ENCODE measurements around the gene KCNG1. TPM values are rescaled to one million over a fixed set of nuclear protein-coding genes. Genes with fewer than 3 reads are reported as not detected.

KCNG1 gene
- polyA plus RNA-seq, 2 donors, result 7.6 to 15.3 TPM

GRCh38 chr20:50995506-50995905 is 27.4 kb downstream of the KCNG1 start:
- Histone ChIP-seq H3K4me1 (ENCODE audit: control insufficient read depth in 2 of 2, insufficient read depth in 2 of 2, low read length in 1 of 2) (peaks cover 0 to 3% of the 10 kb centered on the region in 2 donors), H3K27me3 (ENCODE audit: control insufficient read depth in 1 of 2, insufficient read depth in 2 of 2, low read length in 2 of 2) (no peaks in the 10 kb centered on the region), H3K4me3 (ENCODE audit: low read depth in 1 of 2, low read length in 2 of 2) (no peak overlapping the region), H3K36me3 (ENCODE audit: control insufficient read depth in 2 of 2, insufficient read depth in 2 of 2, low read length in 1 of 2) (no peaks in the 10 kb centered on the region), H3K27ac (ENCODE audit: low read depth in 2 of 2, low read length in 1 of 2) (no peak overlapping the region), H3K9me3 (ENCODE audit: control insufficient read depth in 2 of 2, insufficient read depth in 1 of 2, low read depth in 1 of 2, low read length in 1 of 2) (no peaks in the 10 kb centered on the region)
- WGBS, 2 donors, result 85 to 86% methylated on average over 5 of the region's 5 CpGs

DNA sequence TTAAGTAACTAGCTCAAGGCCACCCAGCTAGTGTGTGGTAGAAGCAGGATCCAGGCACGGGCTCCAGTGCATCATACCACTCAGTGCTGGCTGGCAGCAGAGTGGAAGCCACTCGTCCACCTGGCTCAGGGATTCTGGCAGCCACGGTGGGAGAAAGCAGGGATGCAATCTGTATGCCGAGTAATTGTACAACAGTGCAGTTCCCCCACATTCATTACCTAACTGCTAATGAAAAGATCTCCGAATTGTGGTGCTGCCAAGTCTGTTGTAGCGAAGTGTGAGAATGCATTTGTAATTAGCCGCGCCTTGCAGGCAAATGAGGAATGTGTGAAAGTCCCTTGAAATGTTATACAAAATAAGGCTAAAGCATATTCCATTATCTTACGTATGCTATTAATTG is 29.0 kb downstream of the KCNG1 start:
- Histone ChIP-seq H3K27ac (ENCODE audit: low read depth in 2 of 2, low read length in 1 of 2) (no peak overlapping the region), H3K9me3 (ENCODE audit: control insufficient read depth in 2 of 2, insufficient read depth in 1 of 2, low read depth in 1 of 2, low read length in 1 of 2) (no peaks in the 10 kb centered on the region), H3K4me1 (ENCODE audit: control insufficient read depth in 2 of 2, insufficient read depth in 2 of 2, low read length in 1 of 2) (peaks cover 0 to 3% of the 10 kb centered on the region in 2 donors), H3K4me3 (ENCODE audit: low read depth in 1 of 2, low read length in 2 of 2) (no peak overlapping the region), H3K36me3 (ENCODE audit: control insufficient read depth in 2 of 2, insufficient read depth in 2 of 2, low read length in 1 of 2) (no peaks in the 10 kb centered on the region), H3K27me3 (ENCODE audit: control insufficient read depth in 1 of 2, insufficient read depth in 2 of 2, low read length in 2 of 2) (no peaks in the 10 kb centered on the region)
- 49 to 61% methylated on average over 9 of the region's 9 CpGs for whole genome bisulfite sequencing, 2 donors

GRCh38 chr20:50992733-50993457 is 30.0 kb downstream of the KCNG1 start:
- Histone ChIP-seq H3K9me3 (ENCODE audit: control insufficient read depth in 2 of 2, insufficient read depth in 1 of 2, low read depth in 1 of 2, low read length in 1 of 2) (no peaks in the 10 kb centered on the region), H3K27me3 (ENCODE audit: control insufficient read depth in 1 of 2, insufficient read depth in 2 of 2, low read length in 2 of 2) (no peaks in the 10 kb centered on the region), H3K36me3 (ENCODE audit: control insufficient read depth in 2 of 2, insufficient read depth in 2 of 2, low read length in 1 of 2) (no peaks in the 10 kb centered on the region), H3K4me1 (ENCODE audit: control insufficient read depth in 2 of 2, insufficient read depth in 2 of 2, low read length in 1 of 2) (peaks cover 0 to 3% of the 10 kb centered on the region in 2 donors), H3K4me3 (ENCODE audit: low read depth in 1 of 2, low read length in 2 of 2) (no peak overlapping the region), H3K27ac (ENCODE audit: low read depth in 2 of 2, low read length in 1 of 2) (peak overlapping the region in 1 of 2 donors; percentile 42)
- WGBS, 2 donors, result 30 to 34% methylated on average over 13 of the region's 13 CpGs

GRCh38 chr20:50992336-50992732 is 30.6 kb downstream of the KCNG1 start:
- H3K36me3 ChIP-seq (ENCODE audit: control insufficient read depth in 2 of 2, insufficient read depth in 2 of 2, low read length in 1 of 2), result no peaks in the 10 kb centered on the region
- H3K27me3 ChIP-seq (ENCODE audit: control insufficient read depth in 1 of 2, insufficient read depth in 2 of 2, low read length in 2 of 2), result no peaks in the 10 kb centered on the region
- H3K27ac ChIP-seq (ENCODE audit: low read depth in 2 of 2, low read length in 1 of 2), result peak overlapping the region in 1 of 2 donors; percentile 42
- H3K4me3 ChIP-seq (ENCODE audit: low read depth in 1 of 2, low read length in 2 of 2), result no peak overlapping the region
- H3K9me3 ChIP-seq (ENCODE audit: control insufficient read depth in 2 of 2, insufficient read depth in 1 of 2, low read depth in 1 of 2, low read length in 1 of 2), result no peaks in the 10 kb centered on the region
- peaks cover 0 to 3% of the 10 kb centered on the region in 2 donors for H3K4me1 ChIP-seq (ENCODE audit: control insufficient read depth in 2 of 2, insufficient read depth in 2 of 2, low read length in 1 of 2)
- 30 to 38% methylated on average over 4 of the region's 4 CpGs for WGBS, 2 donors

GRCh38 chr20:50991076-50991475 is 31.8 kb downstream of the KCNG1 start:
- no peak overlapping the region for H3K4me3 ChIP-seq (ENCODE audit: low read depth in 1 of 2, low read length in 2 of 2)
- no peaks in the 10 kb centered on the region for H3K36me3 ChIP-seq (ENCODE audit: control insufficient read depth in 2 of 2, insufficient read depth in 2 of 2, low read length in 1 of 2)
- H3K9me3 ChIP-seq (ENCODE audit: control insufficient read depth in 2 of 2, insufficient read depth in 1 of 2, low read depth in 1 of 2, low read length in 1 of 2), result no peaks in the 10 kb centered on the region
- peaks cover 0 to 3% of the 10 kb centered on the region in 2 donors for H3K4me1 ChIP-seq (ENCODE audit: control insufficient read depth in 2 of 2, insufficient read depth in 2 of 2, low read length in 1 of 2)
- WGBS, 2 donors, result 83 to 84% methylated on average over 3 of the region's 3 CpGs
- no peaks in the 10 kb centered on the region for H3K27me3 ChIP-seq (ENCODE audit: control insufficient read depth in 1 of 2, insufficient read depth in 2 of 2, low read length in 2 of 2)
- H3K27ac ChIP-seq (ENCODE audit: low read depth in 2 of 2, low read length in 1 of 2), result no peak overlapping the region

- H3K4me1 ChIP-seq (ENCODE audit: control insufficient read depth in 2 of 2, insufficient read depth in 2 of 2, low read length in 1 of 2), result peaks cover 0 to 2% of the 10 kb centered on the region in 2 donors
- no peak overlapping the region for H3K27ac ChIP-seq (ENCODE audit: low read depth in 2 of 2, low read length in 1 of 2)
- no peaks in the 10 kb centered on the region for H3K9me3 ChIP-seq (ENCODE audit: control insufficient read depth in 2 of 2, insufficient read depth in 1 of 2, low read depth in 1 of 2, low read length in 1 of 2)
- H3K27me3 ChIP-seq (ENCODE audit: control insufficient read depth in 1 of 2, insufficient read depth in 2 of 2, low read length in 2 of 2), result no peaks in the 10 kb centered on the region
- no peaks in the 10 kb centered on the region for H3K36me3 ChIP-seq (ENCODE audit: control insufficient read depth in 2 of 2, insufficient read depth in 2 of 2, low read length in 1 of 2)
- H3K4me3 ChIP-seq (ENCODE audit: low read depth in 1 of 2, low read length in 2 of 2), result no peak overlapping the region
- 12 to 13% methylated on average over 13 of the region's 13 CpGs for WGBS, 2 donors
These were observed 35.3 kb downstream of the KCNG1 start for GRCh38 chr20:50987493-50988210.

DNA sequence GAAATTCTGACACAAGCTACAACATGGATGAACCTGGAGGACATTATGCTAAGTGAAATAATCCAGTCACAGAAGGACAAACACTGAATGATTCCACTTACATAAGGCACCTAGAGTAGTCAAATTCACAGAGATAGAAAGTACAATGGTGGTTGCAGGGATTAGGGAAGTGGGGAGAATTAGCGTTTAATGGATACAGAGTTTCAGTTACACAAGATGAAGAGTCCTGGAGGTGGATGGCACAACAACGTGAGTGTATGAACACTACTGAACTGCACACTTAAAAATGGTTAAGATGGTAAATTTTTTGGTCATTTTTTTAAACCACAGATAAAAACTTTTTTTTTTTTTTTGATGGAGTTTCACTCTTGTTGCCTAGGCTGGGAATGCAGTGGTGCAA is 39.6 kb downstream of the KCNG1 start:
- no peak overlapping the region for H3K4me3 ChIP-seq (ENCODE audit: low read depth in 1 of 2, low read length in 2 of 2)
- peaks cover 3 to 7% of the 10 kb centered on the region in 2 donors for H3K4me1 ChIP-seq (ENCODE audit: control insufficient read depth in 2 of 2, insufficient read depth in 2 of 2, low read length in 1 of 2)
- 51 to 54% methylated on average over 2 of the region's 2 CpGs for WGBS, 2 donors
- no peaks in the 10 kb centered on the region for H3K36me3 ChIP-seq (ENCODE audit: control insufficient read depth in 2 of 2, insufficient read depth in 2 of 2, low read length in 1 of 2)
- no peak overlapping the region for H3K27ac ChIP-seq (ENCODE audit: low read depth in 2 of 2, low read length in 1 of 2)
- H3K27me3 ChIP-seq (ENCODE audit: control insufficient read depth in 1 of 2, insufficient read depth in 2 of 2, low read length in 2 of 2), result no peaks in the 10 kb centered on the region
- H3K9me3 ChIP-seq (ENCODE audit: control insufficient read depth in 2 of 2, insufficient read depth in 1 of 2, low read depth in 1 of 2, low read length in 1 of 2), result no peaks in the 10 kb centered on the region

DNA sequence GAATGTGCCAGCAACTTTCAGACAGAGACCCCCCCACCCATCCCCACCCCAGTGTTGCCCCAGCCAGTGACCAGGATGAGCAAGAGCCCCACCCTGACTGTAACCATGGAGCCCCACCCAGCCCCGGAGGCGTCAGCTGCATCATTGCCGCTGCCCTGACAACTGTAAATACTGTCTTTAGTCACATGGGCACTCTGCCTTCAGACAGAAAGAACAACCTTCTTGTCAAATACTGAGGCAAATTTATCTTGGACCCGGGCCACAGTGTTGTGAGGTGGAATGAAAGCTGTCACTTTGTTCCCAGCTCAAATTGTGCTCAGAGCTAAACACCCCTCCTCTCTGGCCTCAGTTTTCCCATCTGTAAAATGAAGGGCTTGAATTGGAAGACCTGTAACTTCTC is 40.5 kb downstream of the KCNG1 start:
- H3K4me1 ChIP-seq (ENCODE audit: control insufficient read depth in 2 of 2, insufficient read depth in 2 of 2, low read length in 1 of 2), result peaks cover 3 to 7% of the 10 kb centered on the region in 2 donors
- no peaks in the 10 kb centered on the region for H3K27me3 ChIP-seq (ENCODE audit: control insufficient read depth in 1 of 2, insufficient read depth in 2 of 2, low read length in 2 of 2)
- 14 to 17% methylated on average over 4 of the region's 4 CpGs for WGBS, 2 donors
- H3K27ac ChIP-seq (ENCODE audit: low read depth in 2 of 2, low read length in 1 of 2), result no peak overlapping the region
- H3K36me3 ChIP-seq (ENCODE audit: control insufficient read depth in 2 of 2, insufficient read depth in 2 of 2, low read length in 1 of 2), result no peaks in the 10 kb centered on the region
- H3K9me3 ChIP-seq (ENCODE audit: control insufficient read depth in 2 of 2, insufficient read depth in 1 of 2, low read depth in 1 of 2, low read length in 1 of 2), result no peaks in the 10 kb centered on the region
- H3K4me3 ChIP-seq (ENCODE audit: low read depth in 1 of 2, low read length in 2 of 2), result no peak overlapping the region

- WGBS, 2 donors, result 74 to 76% methylated on average over 3 of the region's 3 CpGs
- Histone ChIP-seq H3K36me3 (ENCODE audit: control insufficient read depth in 2 of 2, insufficient read depth in 2 of 2, low read length in 1 of 2) (no peaks in the 10 kb centered on the region), H3K27ac (ENCODE audit: low read depth in 2 of 2, low read length in 1 of 2) (no peak overlapping the region), H3K27me3 (ENCODE audit: control insufficient read depth in 1 of 2, insufficient read depth in 2 of 2, low read length in 2 of 2) (no peaks in the 10 kb centered on the region), H3K4me1 (ENCODE audit: control insufficient read depth in 2 of 2, insufficient read depth in 2 of 2, low read length in 1 of 2) (peaks cover 3 to 7% of the 10 kb centered on the region in 2 donors), H3K4me3 (ENCODE audit: low read depth in 1 of 2, low read length in 2 of 2) (no peak overlapping the region), H3K9me3 (ENCODE audit: control insufficient read depth in 2 of 2, insufficient read depth in 1 of 2, low read depth in 1 of 2, low read length in 1 of 2) (no peaks in the 10 kb centered on the region)
These were observed 41.2 kb downstream of the KCNG1 start for GRCh38 chr20:50981714-50982048.
